SH-SY5Y (cell line): ENCODE results near the gene ERVFRD-1.

Experiments used
- GATA2 ChIP-seq: IDR thresholded peaks from 2 replicates; pipeline ENCODE4 v1.6.1; 2011; ENCODE audit warnings: mild to moderate bottlenecking, low read depth, low read length
- GATA3 ChIP-seq: IDR thresholded peaks from 2 replicates; pipeline ENCODE4 v1.6.1; 2011; ENCODE audit warnings: low read depth, mild to moderate bottlenecking, low read length, moderate library complexity

ERVFRD-1 gene

GRCh38 chr6:11108726-11109125, 2.8 kb downstream of the ERVFRD-1 start:
- TF ChIP-seq GATA2 (no peak), GATA3 (no peak)

- TF ChIP-seq GATA2 (no peak), GATA3 (no peak)
Observed at GRCh38 chr6:11103065-11103464, 8.5 kb downstream of the ERVFRD-1 start.

- TF ChIP-seq GATA2 (no peak), GATA3 (no peak)
Observed at GRCh38 chr6:11101417-11101816, 10.1 kb downstream of the ERVFRD-1 start.

GRCh38 chr6:11098004-11098403, 13.5 kb downstream of the ERVFRD-1 start:
- TF ChIP-seq GATA2 (no peak), GATA3 (no peak)

GRCh38 chr6:11097476-11097875, 14.0 kb downstream of the ERVFRD-1 start:
- TF ChIP-seq GATA3 (no peak), GATA2 (no peak)

GRCh38 chr6:11096109-11096508, 15.4 kb downstream of the ERVFRD-1 start:
- TF ChIP-seq GATA2 (no peak), GATA3 (no peak)

GRCh38 chr6:11094941-11095340, 16.6 kb downstream of the ERVFRD-1 start:
- TF ChIP-seq GATA2 (no peak), GATA3 (no peak)

- no peak for TF ChIP-seq GATA3
- no peak for TF ChIP-seq GATA2
Observed at GRCh38 chr6:11094411-11094851, 17.1 kb downstream of the ERVFRD-1 start.

GRCh38 chr6:11093626-11094410, 17.7 kb downstream of the ERVFRD-1 start, which contains the start of gene SMIM13:
SMIM13 (plus strand) TSS chr6:11093834; CDS start chr6:11094314, 480 bp downstream.
- TF ChIP-seq GATA3 = no peak
- TF ChIP-seq GATA2 = no peak

GRCh38 chr6:11093376-11093625, 18.2 kb downstream of the ERVFRD-1 start:
- TF ChIP-seq GATA3 (no peak), GATA2 (no peak)

GRCh38 chr6:11092668-11093375, 18.7 kb downstream of the ERVFRD-1 start:
- no peak for TF ChIP-seq GATA2
- no peak for TF ChIP-seq GATA3

- TF ChIP-seq GATA2 = no peak
- TF ChIP-seq GATA3 = no peak
Observed at GRCh38 chr6:11089695-11090094, 21.8 kb downstream of the ERVFRD-1 start.

GRCh38 chr6:11085758-11086435, 25.6 kb downstream of the ERVFRD-1 start:
- no peak for TF ChIP-seq GATA2
- TF ChIP-seq GATA3 = no peak

- TF ChIP-seq GATA3 (no peak), GATA2 (no peak)
Observed at GRCh38 chr6:11083956-11084355, 27.6 kb downstream of the ERVFRD-1 start.
